ENCODE data around the gene SPOCK1.

Gene SPOCK1

DNA sequence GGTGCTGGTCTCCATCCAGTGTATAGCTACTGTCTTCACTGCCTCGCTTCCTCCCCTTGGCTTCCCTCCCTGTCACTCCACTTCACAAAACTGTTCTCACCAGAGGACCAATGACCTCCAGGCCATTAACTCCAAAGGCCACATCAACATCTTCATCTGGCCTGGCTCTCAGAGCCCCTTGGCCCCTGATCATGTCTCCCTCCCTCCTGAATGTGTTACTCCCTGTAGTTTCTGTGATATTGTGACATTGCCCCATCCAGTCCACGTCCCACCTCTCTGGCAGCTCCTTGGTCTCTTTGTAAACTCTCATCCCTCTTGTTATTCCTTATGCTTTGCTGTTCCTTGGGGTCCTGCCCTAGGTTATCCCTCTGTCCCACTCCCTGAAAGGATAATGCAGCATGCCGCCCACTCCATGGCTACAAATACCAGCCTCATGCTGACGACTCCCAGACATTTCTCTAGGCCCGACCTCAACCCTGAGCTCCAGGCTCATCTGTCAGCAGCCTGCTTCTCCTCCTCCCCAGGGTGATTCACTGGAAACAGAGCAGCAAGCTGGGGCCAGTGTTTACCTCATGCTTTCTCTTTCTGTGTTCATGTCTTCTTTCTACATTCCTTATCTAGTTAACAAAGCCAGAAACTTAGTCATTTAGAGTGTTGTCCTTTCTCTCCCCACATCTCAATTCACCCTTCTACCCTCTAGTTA lies 312.2 kb downstream of the SPOCK1 start:
- TF ChIP-seq CTCF (IDR thresholded peaks at IDR 0.05; ENCODE audit: borderline replicate concordance, insufficient read depth, low read depth, low read length), result no peak

GRCh38 chr5:137185193-137185592 lies 313.9 kb downstream of the SPOCK1 start:
- TF ChIP-seq CTCF (IDR thresholded peaks at IDR 0.05; ENCODE audit: borderline replicate concordance, insufficient read depth, low read depth, low read length), result no peak
- no peak overlapping the region for H3K4me3 ChIP-seq (ENCODE audit: low read depth, low read length)

More for the DNA sequence above, 312.2 kb downstream of the SPOCK1 start:
- no peak overlapping the region for H3K4me3 ChIP-seq (ENCODE audit: low read depth, low read length)

DNA sequence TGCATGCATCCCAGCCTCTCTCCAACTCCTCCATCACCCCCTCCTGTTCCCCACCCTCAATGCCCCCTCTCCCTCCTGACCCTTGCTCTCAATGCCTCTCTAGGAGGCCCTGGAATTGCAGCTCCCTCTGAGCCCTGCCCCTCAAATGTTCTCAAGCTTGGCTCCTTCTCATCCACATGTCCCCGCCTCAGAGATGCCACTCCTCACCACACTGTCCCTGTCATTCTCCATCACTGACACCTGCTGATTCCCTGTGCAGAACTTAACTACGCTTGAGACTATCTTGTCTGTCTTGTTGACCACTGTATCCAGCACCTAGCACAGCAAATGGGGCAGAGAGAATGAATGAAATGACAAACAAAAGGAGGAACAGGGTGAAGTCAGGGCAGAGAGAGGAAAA lies 314.4 kb downstream of the SPOCK1 start:
- no peak for TF ChIP-seq CTCF (IDR thresholded peaks at IDR 0.05; ENCODE audit: borderline replicate concordance, insufficient read depth, low read depth, low read length)
- H3K4me3 ChIP-seq (ENCODE audit: low read depth, low read length), result no peak overlapping the region

GRCh38 chr5:137182576-137182975 lies 316.6 kb downstream of the SPOCK1 start:
- H3K4me3 ChIP-seq (ENCODE audit: low read depth, low read length), result no peak overlapping the region
- no peak for TF ChIP-seq CTCF (IDR thresholded peaks at IDR 0.05; ENCODE audit: borderline replicate concordance, insufficient read depth, low read depth, low read length)

- TF ChIP-seq CTCF (IDR thresholded peaks at IDR 0.05; ENCODE audit: borderline replicate concordance, insufficient read depth, low read depth, low read length), result no peak
These were observed 317.5 kb downstream of the SPOCK1 start for GRCh38 chr5:137181667-137182066.

GRCh38 chr5:137179203-137179602 lies 319.9 kb downstream of the SPOCK1 start:
- H3K4me3 ChIP-seq (ENCODE audit: low read depth, low read length), result no peak overlapping the region
- TF ChIP-seq CTCF (IDR thresholded peaks at IDR 0.05; ENCODE audit: borderline replicate concordance, insufficient read depth, low read depth, low read length), result no peak

More at GRCh38 chr5:137181667-137182066, 317.5 kb downstream of the SPOCK1 start:
- no peak overlapping the region for H3K4me3 ChIP-seq (ENCODE audit: low read depth, low read length)

GRCh38 chr5:137176609-137177008 lies 322.5 kb downstream of the SPOCK1 start:
- TF ChIP-seq CTCF (IDR thresholded peaks at IDR 0.05; ENCODE audit: borderline replicate concordance, insufficient read depth, low read depth, low read length), result no peak
- no peak overlapping the region for H3K4me3 ChIP-seq (ENCODE audit: low read depth, low read length)

Measured in GM12875 (cell line).